HEK293 (cell line): ENCODE measurements around the gene HEATR5B.

Experiments used
- GLI4 ChIP-seq: fragments of 450-650 bp; formaldehyde crosslinking; IDR thresholded peaks from 2 replicates; pipeline ENCODE4 v1.5.1; 2016; ENCODE audit warnings: missing biosample characterization, missing genetic modification characterization
- GLIS1 ChIP-seq: fragments of 450-650 bp; formaldehyde crosslinking; IDR thresholded peaks from 2 replicates; pipeline ENCODE4 v1.5.1; 2016; ENCODE audit warnings: missing biosample characterization, missing genetic modification characterization
- HOXA7 ChIP-seq: sonication (generic); formaldehyde crosslinking; IDR thresholded peaks from 2 replicates; pipeline ENCODE4 v1.8.1; 2022; ENCODE audit warnings: missing genetic modification reagents, borderline replicate concordance
- HOXC10 ChIP-seq: sonication (generic); formaldehyde crosslinking; IDR thresholded peaks from 2 replicates; pipeline ENCODE4 v1.8.1; 2023; ENCODE audit warnings: mild to moderate bottlenecking, missing genetic modification reagents
- IKZF3 ChIP-seq: fragments of 450-650 bp; IDR thresholded peaks from 2 replicates; pipeline ENCODE4 v1.5.0; 2018; ENCODE audit warnings: missing biosample characterization, mild to moderate bottlenecking, missing genetic modification characterization, moderate library complexity
- MZF1 ChIP-seq: fragments of 450-650 bp; formaldehyde crosslinking; IDR thresholded peaks from 2 replicates; pipeline ENCODE4 v1.5.1; 2017; ENCODE audit warnings: missing biosample characterization, missing genetic modification characterization, borderline replicate concordance
- RBAK ChIP-seq: fragments of 450-650 bp; formaldehyde crosslinking; IDR thresholded peaks from 2 replicates; pipeline ENCODE4 v1.5.1; 2016; ENCODE audit warnings: missing biosample characterization, missing genetic modification characterization
- SP3 ChIP-seq: fragments of 450-650 bp; formaldehyde crosslinking; IDR thresholded peaks from 2 replicates; pipeline ENCODE4 v1.5.1; 2016; ENCODE audit warnings: missing biosample characterization, missing genetic modification characterization
- SP7 ChIP-seq: fragments of 450-650 bp; formaldehyde crosslinking; IDR thresholded peaks from 2 replicates; pipeline ENCODE4 v1.5.1; 2016; ENCODE audit warnings: missing biosample characterization, missing genetic modification characterization
- WT1 ChIP-seq: fragments of 450-650 bp; formaldehyde crosslinking; IDR thresholded peaks from 2 replicates; pipeline ENCODE4 v1.5.1; 2016; ENCODE audit warnings: missing biosample characterization, missing genetic modification characterization
- ZBTB11 ChIP-seq: fragments of 450-650 bp; formaldehyde crosslinking; conservative IDR thresholded peaks from 2 replicates; pipeline ENCODE4 v1.5.1; 2016; ENCODE audit warnings: low read depth, missing biosample characterization, missing genetic modification characterization
- ZBTB8A ChIP-seq: fragments of 450-650 bp; formaldehyde crosslinking; IDR thresholded peaks from 2 replicates; pipeline ENCODE4 v1.5.1; 2016; ENCODE audit warnings: missing biosample characterization, missing genetic modification characterization
- ZNF132 ChIP-seq: fragments of 450-650 bp; formaldehyde crosslinking; IDR thresholded peaks from 2 replicates; pipeline ENCODE4 v1.5.1; 2017; ENCODE audit warnings: missing biosample characterization, missing genetic modification characterization, borderline replicate concordance
- ZNF138 ChIP-seq: fragments of 450-650 bp; formaldehyde crosslinking; IDR thresholded peaks from 2 replicates; pipeline ENCODE4 v1.5.1; 2016; ENCODE audit warnings: missing biosample characterization, missing genetic modification characterization, borderline replicate concordance
- ZNF24 ChIP-seq: fragments of 450-650 bp; formaldehyde crosslinking; IDR thresholded peaks from 2 replicates; pipeline ENCODE4 v1.5.1; 2016; ENCODE audit warnings: missing biosample characterization, missing genetic modification characterization
- ZNF416 ChIP-seq: fragments of 450-650 bp; formaldehyde crosslinking; IDR thresholded peaks from 2 replicates; pipeline ENCODE4 v1.5.1; 2016; ENCODE audit warnings: missing biosample characterization, missing genetic modification characterization
- ZNF426 ChIP-seq: fragments of 450-650 bp; formaldehyde crosslinking; IDR thresholded peaks from 2 replicates; pipeline ENCODE4 v1.5.1; 2017; ENCODE audit warnings: missing biosample characterization, missing genetic modification characterization, mild to moderate bottlenecking, inconsistent platforms, moderate library complexity
- ZNF48 ChIP-seq: fragments of 450-650 bp; formaldehyde crosslinking; IDR thresholded peaks from 2 replicates; pipeline ENCODE4 v1.5.1; 2016; ENCODE audit warnings: missing biosample characterization, missing genetic modification characterization
- ZNF510 ChIP-seq: fragments of 450-650 bp; formaldehyde crosslinking; IDR thresholded peaks from 2 replicates; pipeline ENCODE4 v1.5.1; 2018; ENCODE audit warnings: mild to moderate bottlenecking, missing genetic modification characterization, missing biosample characterization; ENCODE audit not compliant: insufficient replicate concordance
- ZNF513 ChIP-seq: fragments of 450-650 bp; IDR thresholded peaks from 2 replicates; pipeline ENCODE4 v1.5.1; 2018; ENCODE audit warnings: missing biosample characterization, missing genetic modification characterization
- ZNF514 ChIP-seq: fragments of 450-650 bp; formaldehyde crosslinking; IDR thresholded peaks from 2 replicates; pipeline ENCODE4 v1.5.1; 2016; ENCODE audit warnings: missing biosample characterization, missing genetic modification characterization
- ZNF529 ChIP-seq: fragments of 450-650 bp; formaldehyde crosslinking; IDR thresholded peaks from 2 replicates; pipeline ENCODE4 v1.5.1; 2017; ENCODE audit warnings: missing genetic modification characterization, missing biosample characterization; ENCODE audit not compliant: insufficient replicate concordance
- ZNF555 ChIP-seq: fragments of 450-650 bp; formaldehyde crosslinking; conservative IDR thresholded peaks from 2 replicates; pipeline ENCODE4 v1.5.1; 2017; ENCODE audit warnings: missing biosample characterization, mild to moderate bottlenecking, missing genetic modification characterization, inconsistent platforms
- ZNF571 ChIP-seq: fragments of 450-650 bp; formaldehyde crosslinking; IDR thresholded peaks from 2 replicates; pipeline ENCODE4 v1.5.0; 2017; ENCODE audit warnings: missing biosample characterization, missing genetic modification characterization
- ZNF623 ChIP-seq: fragments of 450-650 bp; formaldehyde crosslinking; IDR thresholded peaks from 2 replicates; pipeline ENCODE4 v1.5.1; 2016; ENCODE audit warnings: missing biosample characterization, missing genetic modification characterization
- ZNF626 ChIP-seq: fragments of 450-650 bp; sonication (Bioruptor Pico); formaldehyde crosslinking; IDR thresholded peaks from 2 replicates; pipeline ENCODE4 v1.5.1; 2018; ENCODE audit warnings: missing biosample characterization, missing genetic modification characterization, inconsistent platforms
- ZNF654 ChIP-seq: fragments of 450-650 bp; formaldehyde crosslinking; IDR thresholded peaks from 2 replicates; pipeline ENCODE4 v1.5.1; 2016; ENCODE audit warnings: low read depth, missing biosample characterization, missing genetic modification characterization
- ZNF701 ChIP-seq: fragments of 450-650 bp; formaldehyde crosslinking; IDR thresholded peaks from 2 replicates; pipeline ENCODE4 v1.5.1; 2016; ENCODE audit warnings: missing biosample characterization, missing genetic modification characterization
- ZNF785 ChIP-seq: fragments of 450-650 bp; formaldehyde crosslinking; IDR thresholded peaks from 2 replicates; pipeline ENCODE4 v1.5.1; 2016; ENCODE audit warnings: missing biosample characterization, missing genetic modification characterization
- TF ChIP-seq, protein P1 (sequence below): fragments of 450-650 bp; formaldehyde crosslinking; IDR thresholded peaks from 2 replicates; pipeline ENCODE4 v1.5.1; 2016; ENCODE audit warnings: missing biosample characterization, missing genetic modification characterization
- TF ChIP-seq, protein P2 (sequence below): IDR thresholded peaks from 2 replicates; pipeline ENCODE4 v1.6.1; 2011; ENCODE audit warnings: mild to moderate bottlenecking, low read depth, low read length, borderline replicate concordance
- TF ChIP-seq, protein P3 (sequence below): fragments of 450-650 bp; formaldehyde crosslinking; IDR thresholded peaks from 2 replicates; pipeline ENCODE4 v1.5.1; 2016; ENCODE audit warnings: missing biosample characterization, missing genetic modification characterization, borderline replicate concordance

HEATR5B gene

DNA sequence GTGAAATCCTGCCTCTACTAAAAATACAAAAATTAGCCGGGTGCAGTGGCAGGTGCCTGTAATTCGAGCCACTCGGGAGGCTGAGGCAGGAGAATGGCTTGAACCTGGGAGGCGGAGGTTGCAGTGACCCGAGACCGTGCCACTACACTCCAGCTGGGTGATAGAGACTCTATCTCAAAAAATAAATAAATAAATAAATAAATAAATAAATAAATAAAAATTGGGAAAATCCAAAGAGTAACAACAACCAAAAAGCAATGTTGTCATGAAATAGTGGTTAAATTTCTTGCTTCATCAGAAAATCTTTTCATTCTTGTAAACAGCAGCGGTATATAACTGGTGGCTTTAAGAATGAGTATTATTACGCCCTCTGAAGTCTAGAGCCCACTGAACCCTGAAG lies 54.4 kb downstream of the HEATR5B start (continued):
- TF ChIP-seq ZNF626 (tag by site-specific recombination): no peak
- TF ChIP-seq WT1 (tag by site-specific recombination): no peak
- TF ChIP-seq ZNF785 (tag by site-specific recombination): no peak
- TF ChIP-seq ZNF571 (tag by site-specific recombination): no peak
- TF ChIP-seq ZNF426 (tag by site-specific recombination): peak; percentile 46
- no peak for TF ChIP-seq ZNF416 (tag by site-specific recombination)
- TF ChIP-seq ZNF514: no peak
- TF ChIP-seq ZNF555: peak; percentile 31
- no peak for TF ChIP-seq ZNF24 (tag by site-specific recombination)
- TF ChIP-seq HOXC10 (CRISPR knock-in tag): no peak
- TF ChIP-seq, protein P1, sequence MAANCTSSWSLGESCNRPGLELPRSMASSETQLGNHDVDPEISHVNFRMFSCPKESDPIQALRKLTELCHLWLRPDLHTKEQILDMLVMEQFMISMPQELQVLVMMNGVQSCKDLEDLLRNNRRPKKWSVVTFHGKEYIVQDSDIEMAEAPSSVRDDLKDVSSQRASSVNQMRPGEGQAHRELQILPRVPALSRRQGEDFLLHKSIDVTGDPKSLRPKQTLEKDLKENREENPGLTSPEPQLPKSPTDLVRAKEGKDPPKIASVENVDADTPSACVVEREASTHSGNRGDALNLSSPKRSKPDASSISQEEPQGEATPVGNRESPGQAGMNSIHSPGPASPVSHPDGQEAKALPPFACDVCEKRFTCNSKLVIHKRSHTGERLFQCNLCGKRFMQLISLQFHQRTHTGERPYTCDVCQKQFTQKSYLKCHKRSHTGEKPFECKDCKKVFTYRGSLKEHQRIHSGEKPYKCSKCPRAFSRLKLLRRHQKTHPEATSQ: no peak
- 0 out of 2 replicates have a peak, but pooled peaks have one; percentile 24 for TF ChIP-seq ZNF623 (tag by site-specific recombination)
- no peak for TF ChIP-seq SP7
- TF ChIP-seq GLI4: no peak
- TF ChIP-seq ZBTB11 (tag by site-specific recombination): peak; percentile 41; the same call in 1 of the 2 replicates
- no peak for TF ChIP-seq ZNF510
- TF ChIP-seq, protein P2, sequence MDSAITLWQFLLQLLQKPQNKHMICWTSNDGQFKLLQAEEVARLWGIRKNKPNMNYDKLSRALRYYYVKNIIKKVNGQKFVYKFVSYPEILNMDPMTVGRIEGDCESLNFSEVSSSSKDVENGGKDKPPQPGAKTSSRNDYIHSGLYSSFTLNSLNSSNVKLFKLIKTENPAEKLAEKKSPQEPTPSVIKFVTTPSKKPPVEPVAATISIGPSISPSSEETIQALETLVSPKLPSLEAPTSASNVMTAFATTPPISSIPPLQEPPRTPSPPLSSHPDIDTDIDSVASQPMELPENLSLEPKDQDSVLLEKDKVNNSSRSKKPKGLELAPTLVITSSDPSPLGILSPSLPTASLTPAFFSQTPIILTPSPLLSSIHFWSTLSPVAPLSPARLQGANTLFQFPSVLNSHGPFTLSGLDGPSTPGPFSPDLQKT: no peak
- TF ChIP-seq, protein P3, sequence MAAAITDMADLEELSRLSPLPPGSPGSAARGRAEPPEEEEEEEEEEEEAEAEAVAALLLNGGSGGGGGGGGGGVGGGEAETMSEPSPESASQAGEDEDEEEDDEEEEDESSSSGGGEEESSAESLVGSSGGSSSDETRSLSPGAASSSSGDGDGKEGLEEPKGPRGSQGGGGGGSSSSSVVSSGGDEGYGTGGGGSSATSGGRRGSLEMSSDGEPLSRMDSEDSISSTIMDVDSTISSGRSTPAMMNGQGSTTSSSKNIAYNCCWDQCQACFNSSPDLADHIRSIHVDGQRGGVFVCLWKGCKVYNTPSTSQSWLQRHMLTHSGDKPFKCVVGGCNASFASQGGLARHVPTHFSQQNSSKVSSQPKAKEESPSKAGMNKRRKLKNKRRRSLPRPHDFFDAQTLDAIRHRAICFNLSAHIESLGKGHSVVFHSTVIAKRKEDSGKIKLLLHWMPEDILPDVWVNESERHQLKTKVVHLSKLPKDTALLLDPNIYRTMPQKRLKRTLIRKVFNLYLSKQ (tag by site-specific recombination): no peak
- TF ChIP-seq HOXA7 (CRISPR knock-in tag): no peak
- TF ChIP-seq ZNF513 (tag by site-specific recombination): no peak
- TF ChIP-seq GLIS1 (tag by site-specific recombination): no peak
- TF ChIP-seq ZNF654: no peak
- no peak for TF ChIP-seq RBAK
- no peak for TF ChIP-seq ZNF138 (tag by site-specific recombination)
- no peak for TF ChIP-seq ZNF529 (tag by site-specific recombination)
- TF ChIP-seq ZNF132: no peak
- TF ChIP-seq SP3 (tag by site-specific recombination): no peak
- TF ChIP-seq IKZF3: no peak
- TF ChIP-seq ZNF48 (tag by site-specific recombination): no peak
- no peak for TF ChIP-seq MZF1
- no peak for TF ChIP-seq ZNF701 (tag by site-specific recombination)
- 0 out of 2 replicates have a peak, but pooled peaks have one; percentile 37 for TF ChIP-seq ZBTB8A
